Natural killer cell (primary cell): ENCODE data around the gene SDHAF2. TPM values are rescaled to one million over a fixed set of nuclear protein-coding genes. Genes with fewer than 3 reads are reported as not detected.

Experiments
- ATAC-seq, 3 donors: fragments of 150-1000 bp in 2 of 3; fragments of 200-7000 bp in 1 of 3; cut with Tn5 transposase; 1 replicate in 1 of 3; 2 replicates in 2 of 3; pipeline ENCODE4 v1.10.0; 2021; ENCODE audit warnings: mild to moderate bottlenecking in 2 of 3, moderate library complexity in 2 of 3
- DNase-seq, 2 donors: peaks; one replicate each; pipeline versions ENCODE4 v3.0.0 to v3.0.0-alpha.2; 2013 to 2021; ENCODE audit warnings: mixed read lengths in 1 of 2
- H3K27ac ChIP-seq: one replicate; pipeline ENCODE4 v1.5.1; 2013; ENCODE audit warnings: mild to moderate bottlenecking, low read length
- H3K27me3 ChIP-seq: one replicate; pipeline ENCODE4 v1.6.1; 2013; ENCODE audit warnings: low read length; ENCODE audit not compliant: control insufficient read depth, insufficient read depth
- H3K36me3 ChIP-seq: one replicate; pipeline ENCODE4 v1.6.1; 2013; ENCODE audit warnings: low read length; ENCODE audit not compliant: control insufficient read depth, insufficient read depth
- H3K4me1 ChIP-seq: one replicate; pipeline ENCODE4 v1.6.1; 2013; ENCODE audit warnings: low read length; ENCODE audit not compliant: control insufficient read depth, insufficient read depth
- H3K4me3 ChIP-seq: one replicate; pipeline ENCODE4 v1.5.1; 2013; ENCODE audit warnings: low read length
- H3K9me3 ChIP-seq: one replicate; pipeline ENCODE4 v1.6.1; 2013; ENCODE audit warnings: low read length; ENCODE audit not compliant: control insufficient read depth, insufficient read depth
- H3K27ac Mint-ChIP-seq, 2 donors: one replicate each; pipeline ENCODE4 v1.8.0; 2022; ENCODE audit warnings: mild to moderate bottlenecking in 2 of 2, mixed read lengths in 2 of 2, moderate library complexity in 1 of 2
- H3K27me3 Mint-ChIP-seq, 2 donors: one replicate each; pipeline ENCODE4 v1.8.0; 2022; ENCODE audit warnings: low read depth in 2 of 2, mixed read lengths in 2 of 2
- H3K36me3 Mint-ChIP-seq: one replicate; pipeline ENCODE4 v1.8.0; 2022; ENCODE audit warnings: mixed read lengths
- H3K4me1 Mint-ChIP-seq, 2 donors: one replicate each; pipeline ENCODE4 v1.8.0; 2022; ENCODE audit warnings: mixed read lengths in 2 of 2
- H3K4me3 Mint-ChIP-seq: one replicate; pipeline ENCODE4 v1.8.0; 2022; ENCODE audit warnings: mild to moderate bottlenecking, moderate library complexity, mixed read lengths
- H3K9me3 Mint-ChIP-seq, 2 donors: one replicate each; pipeline ENCODE4 v1.8.0; 2022; ENCODE audit warnings: mixed read lengths in 2 of 2
- CTCF ChIP-seq: fragments of 200-600 bp; IDR thresholded peaks from one replicate; pipeline ENCODE4 v1.8.0; 2022; ENCODE audit warnings: antibody characterized with exemption
- WGBS: methylation state at CpG from one replicate; pipeline ENCODE4 v1.1.7; 2013; ENCODE audit warnings: missing lambda C conversion rate; ENCODE audit not compliant: insufficient coverage; 5-methylcytosine and 5-hydroxymethylcytosine counted together
- intact Hi-C: fragments of 100-400 bp; cut with micrococcal nuclease; formaldehyde crosslinking; loops from one replicate; pipeline ENCODE4 v1.14.2; 2022
- total RNA-seq, 4 donors: library from RNA; stranded (reverse); fragments of 120-200 nt in 1 of 4; gene quantifications; one replicate each; pipeline versions ENCODE4 v1.2.3 to v1.2.4, GENCODE V29; 2013 to 2022

SDHAF2 gene
- total RNA-seq, 3 donors from 2014 or later (not counting 1 experiment from before 2014, with no cell fraction given): 40.2 to 50.4 (median 40.8) TPM

GRCh38 chr11:61486011-61486620 is 56.2 kb downstream of the SDHAF2 start:
- H3K27me3 ChIP-seq: no peaks in the 10 kb centered on the region
- ATAC-seq (no peak), DNase-seq (no peak)
- no peak overlapping the region for H3K27ac ChIP-seq
- Mint-ChIP-seq H3K36me3 (no peaks in the 10 kb centered on the region), H3K4me1 (no peaks in the 10 kb centered on the region), H3K27ac (no peak overlapping the region), H3K27me3 (no peaks in the 10 kb centered on the region), H3K4me3 (no peak overlapping the region), H3K9me3 (no peaks in the 10 kb centered on the region)
- no peaks in the 10 kb centered on the region for H3K4me1 ChIP-seq
- no peaks in the 10 kb centered on the region for H3K9me3 ChIP-seq
- intact Hi-C loops: no loop called here
- WGBS: 89% methylated on average over 6 of the region's 6 CpGs
- TF ChIP-seq CTCF: no peak
- H3K4me3 ChIP-seq: no peak overlapping the region
- H3K36me3 ChIP-seq: no peaks in the 10 kb centered on the region

- no peak for TF ChIP-seq CTCF
- no peaks in the 10 kb centered on the region for H3K9me3 Mint-ChIP-seq
- H3K4me1 Mint-ChIP-seq: no peaks in the 10 kb centered on the region
- Histone ChIP-seq H3K9me3 (no peaks in the 10 kb centered on the region), H3K4me3 (no peak overlapping the region), H3K27ac (no peak overlapping the region), H3K36me3 (no peaks in the 10 kb centered on the region), H3K27me3 (no peaks in the 10 kb centered on the region), H3K4me1 (no peaks in the 10 kb centered on the region)
- H3K36me3 Mint-ChIP-seq: no peaks in the 10 kb centered on the region
- WGBS: 87% methylated on average over 5 of the region's 5 CpGs
- ATAC-seq (no peak), DNase-seq (no peak)
- no peaks in the 10 kb centered on the region for H3K27me3 Mint-ChIP-seq
- intact Hi-C loops: no loop called here
- H3K27ac Mint-ChIP-seq: no peak overlapping the region
- no peak overlapping the region for H3K4me3 Mint-ChIP-seq
Observed at GRCh38 chr11:61486779-61487178, 56.9 kb downstream of the SDHAF2 start.

GRCh38 chr11:61487342-61488025 is 57.6 kb downstream of the SDHAF2 start:
- H3K9me3 Mint-ChIP-seq: no peaks in the 10 kb centered on the region
- no peak overlapping the region for H3K4me3 Mint-ChIP-seq
- no peaks in the 10 kb centered on the region for H3K27me3 Mint-ChIP-seq
- Histone ChIP-seq H3K27me3 (no peaks in the 10 kb centered on the region), H3K4me1 (no peaks in the 10 kb centered on the region), H3K4me3 (no peak overlapping the region), H3K36me3 (no peaks in the 10 kb centered on the region), H3K27ac (no peak overlapping the region), H3K9me3 (no peaks in the 10 kb centered on the region)
- H3K27ac Mint-ChIP-seq: no peak overlapping the region
- no peak for ATAC-seq
- intact Hi-C loops: no loop called here
- no peak for DNase-seq
- TF ChIP-seq CTCF: no peak
- 91% methylated on average over 4 of the region's 4 CpGs for WGBS
- H3K4me1 Mint-ChIP-seq: no peaks in the 10 kb centered on the region
- H3K36me3 Mint-ChIP-seq: no peaks in the 10 kb centered on the region
